ENCODE results near the gene METTL17. TPM values are rescaled to one million over a fixed set of nuclear protein-coding genes. Genes with fewer than 3 reads are reported as not detected.

METTL17 gene
- total RNA-seq, 1 donor from 2014 or later, result 62.7 TPM

DNA sequence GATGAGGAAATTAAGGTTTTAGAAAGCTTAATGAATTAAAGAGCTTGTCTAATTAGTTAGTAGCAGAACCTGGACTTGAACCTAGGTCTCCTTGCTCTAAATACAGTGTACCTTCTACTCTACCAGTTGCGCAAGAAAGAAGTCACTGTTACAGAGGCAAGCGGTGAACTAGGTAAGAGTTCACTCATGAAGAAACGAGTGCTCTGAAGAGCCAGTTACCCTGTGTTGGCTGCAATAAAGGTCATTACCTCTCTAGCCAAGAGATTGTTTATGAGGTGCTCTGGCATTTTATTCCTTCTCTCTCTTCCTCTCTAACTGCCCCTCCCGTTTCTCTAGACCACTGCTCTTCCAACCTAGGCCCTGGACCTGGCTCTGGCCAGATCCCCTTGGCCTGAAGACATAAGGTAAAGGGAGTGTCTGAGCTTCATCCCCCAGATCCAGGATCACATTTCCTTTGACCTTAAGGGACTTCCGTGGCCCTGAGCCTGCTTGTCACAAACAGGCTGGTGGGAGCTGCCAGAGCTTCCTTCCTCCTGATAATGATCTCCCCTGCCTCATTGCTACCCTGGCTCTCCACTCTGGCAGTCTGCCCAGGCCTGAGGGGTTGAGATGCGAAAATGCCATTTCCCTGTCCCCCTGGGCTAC lies 54.3 kb downstream of the METTL17 start:
- peaks cover 11% of the 10 kb centered on the region for H3K27me3 Mint-ChIP-seq (ENCODE audit: unreplicated experiment)
- no peaks in the 10 kb centered on the region for H3K9me3 Mint-ChIP-seq (ENCODE audit: unreplicated experiment)
- peaks cover 34% of the 10 kb centered on the region for H3K4me1 Mint-ChIP-seq (ENCODE audit: unreplicated experiment)
- H3K27ac Mint-ChIP-seq (ENCODE audit: unreplicated experiment), result peak overlapping the region; percentile 38
- H3K4me3 Mint-ChIP-seq (ENCODE audit: unreplicated experiment), result no peak overlapping the region
- DNase-seq (ENCODE audit: low spot score), result no peak
- TF ChIP-seq, protein P1, sequence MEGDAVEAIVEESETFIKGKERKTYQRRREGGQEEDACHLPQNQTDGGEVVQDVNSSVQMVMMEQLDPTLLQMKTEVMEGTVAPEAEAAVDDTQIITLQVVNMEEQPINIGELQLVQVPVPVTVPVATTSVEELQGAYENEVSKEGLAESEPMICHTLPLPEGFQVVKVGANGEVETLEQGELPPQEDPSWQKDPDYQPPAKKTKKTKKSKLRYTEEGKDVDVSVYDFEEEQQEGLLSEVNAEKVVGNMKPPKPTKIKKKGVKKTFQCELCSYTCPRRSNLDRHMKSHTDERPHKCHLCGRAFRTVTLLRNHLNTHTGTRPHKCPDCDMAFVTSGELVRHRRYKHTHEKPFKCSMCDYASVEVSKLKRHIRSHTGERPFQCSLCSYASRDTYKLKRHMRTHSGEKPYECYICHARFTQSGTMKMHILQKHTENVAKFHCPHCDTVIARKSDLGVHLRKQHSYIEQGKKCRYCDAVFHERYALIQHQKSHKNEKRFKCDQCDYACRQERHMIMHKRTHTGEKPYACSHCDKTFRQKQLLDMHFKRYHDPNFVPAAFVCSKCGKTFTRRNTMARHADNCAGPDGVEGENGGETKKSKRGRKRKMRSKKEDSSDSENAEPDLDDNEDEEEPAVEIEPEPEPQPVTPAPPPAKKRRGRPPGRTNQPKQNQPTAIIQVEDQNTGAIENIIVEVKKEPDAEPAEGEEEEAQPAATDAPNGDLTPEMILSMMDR (IDR thresholded peaks at IDR 0.05; ENCODE audit: unreplicated experiment), result no peak
- no peaks in the 10 kb centered on the region for H3K36me3 Mint-ChIP-seq (ENCODE audit: low read depth, unreplicated experiment)

Small RNAs within 50 kb of the gene (microRNA-seq; reads per million reads assigned to microRNA genes)
- not detected for gene MIR6717 (ENCODE audit: unreplicated experiment)

Other genes starting within 250 kb of the METTL17 start
- gene EDDM3A, start 244.1 kb upstream of the METTL17 start, total RNA-seq (ENCODE audit: unreplicated experiment), result not detected
- not detected for gene EDDM3B, start 221.6 kb upstream of the METTL17 start, total RNA-seq (ENCODE audit: unreplicated experiment)
- 13.7 TPM for gene RNASE6, start 208.7 kb upstream of the METTL17 start, total RNA-seq (ENCODE audit: unreplicated experiment)
- gene RNASE1, start 187.1 kb upstream of the METTL17 start, total RNA-seq (ENCODE audit: unreplicated experiment), result 31.6 TPM
- not detected for gene RNASE3, start 98.6 kb upstream of the METTL17 start, total RNA-seq (ENCODE audit: unreplicated experiment)
- gene RNASE2, start 34.5 kb upstream of the METTL17 start, total RNA-seq (ENCODE audit: unreplicated experiment), result not detected
- gene SLC39A2, start 9.3 kb downstream of the METTL17 start, total RNA-seq (ENCODE audit: unreplicated experiment), result not detected
- 45.9 TPM for gene NDRG2, start 35.1 kb downstream of the METTL17 start, total RNA-seq (ENCODE audit: unreplicated experiment)
- gene TPPP2, start 40.2 kb downstream of the METTL17 start, total RNA-seq (ENCODE audit: unreplicated experiment), result 0.62 TPM
- gene RNASE13, start 44.8 kb downstream of the METTL17 start, total RNA-seq (ENCODE audit: unreplicated experiment), result not detected
- gene RNASE7, start 52.4 kb downstream of the METTL17 start, total RNA-seq (ENCODE audit: unreplicated experiment), result not detected
- not detected for gene RNASE8, start 67.8 kb downstream of the METTL17 start, total RNA-seq (ENCODE audit: unreplicated experiment)
- gene ARHGEF40, start 80.3 kb downstream of the METTL17 start, total RNA-seq (ENCODE audit: unreplicated experiment), result 12.5 TPM
- 27.0 TPM for gene ZNF219, start 108.7 kb downstream of the METTL17 start, total RNA-seq (ENCODE audit: unreplicated experiment)
- gene TMEM253, start 111.1 kb downstream of the METTL17 start, total RNA-seq (ENCODE audit: unreplicated experiment), result 0.90 TPM
- gene OR5AU1, start 166.1 kb downstream of the METTL17 start, total RNA-seq (ENCODE audit: unreplicated experiment), result not detected

Data from endothelial cell (in vitro differentiated cells).